Left ventricle myocardium inferior (tissue), 1 donor: Measurements from ENCODE around the gene LAMTOR1. TPM values are rescaled to one million over a fixed set of nuclear protein-coding genes. Genes with fewer than 3 reads are reported as not detected.

ENCODE experiments used
- DNase-seq: peaks from one replicate; pipeline ENCODE4 v3.0.0-alpha.2; 2020
- H3K27ac ChIP-seq: fragments of 200-600 bp; replicated peaks from 2 replicates; pipeline ENCODE4 v1.8.0; 2021
- H3K27me3 ChIP-seq: fragments of 200-600 bp; 2 replicates; pipeline ENCODE4 v1.8.0; 2021; ENCODE audit warnings: low read depth
- H3K36me3 ChIP-seq: fragments of 200-600 bp; 2 replicates; pipeline ENCODE4 v1.8.0; 2021
- H3K4me1 ChIP-seq: fragments of 200-600 bp; 2 replicates; pipeline ENCODE4 v1.8.0; 2021
- H3K4me3 ChIP-seq: fragments of 200-600 bp; 2 replicates; pipeline ENCODE4 v1.8.0; 2021; ENCODE audit warnings: mild to moderate bottlenecking, moderate library complexity
- H3K9me3 ChIP-seq: fragments of 200-600 bp; replicated peaks from 2 replicates; pipeline ENCODE4 v1.8.0; 2021
- CTCF ChIP-seq: fragments of 200-600 bp; IDR thresholded peaks from 2 replicates; pipeline ENCODE4 v1.8.0; 2021; ENCODE audit warnings: antibody characterized with exemption, mild to moderate bottlenecking, borderline replicate concordance
- intact Hi-C: fragments of 100-400 bp; cut with micrococcal nuclease; formaldehyde crosslinking; loops from one replicate; pipeline ENCODE4 v1.11.0; 2022
- total RNA-seq: library from RNA; stranded (reverse); fragmentation: NEBNext Ultra II Directional; extraction: Animal tissue kit (Norgen Biotek cat#: 25700); gene quantifications from one replicate; pipeline ENCODE4 v1.2.1, GENCODE V29; 2021
- donor health status: DM: no; HTN: yes; CAD: no; lungs with severe emphysema.

Gene LAMTOR1
- total RNA-seq, 1 donor from 2014 or later: 82.0 TPM

DNA sequence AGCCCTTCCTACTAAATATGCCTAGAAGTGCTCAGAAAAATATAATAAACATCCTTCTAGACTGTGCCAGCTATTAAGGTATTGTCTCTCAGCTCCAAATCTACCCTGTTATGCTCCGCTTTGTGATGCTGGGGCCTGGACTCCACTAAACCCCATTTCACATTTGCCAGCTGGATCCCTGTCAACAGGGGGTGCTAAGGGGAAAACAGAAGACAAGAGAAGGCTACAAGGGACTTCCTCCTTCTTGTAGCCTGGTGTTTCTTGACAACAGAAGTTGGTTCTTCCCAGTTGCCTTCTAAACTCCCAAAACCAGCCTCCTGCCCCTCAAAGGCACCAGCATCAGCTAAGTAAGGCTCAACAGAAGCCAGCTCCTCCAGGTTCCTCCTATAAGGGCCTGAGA lies 28.0 kb downstream of the LAMTOR1 start:
- Histone ChIP-seq H3K9me3 (no peaks in the 10 kb centered on the region), H3K27ac (no peak overlapping the region), H3K4me1 (peaks cover 32% of the 10 kb centered on the region), H3K36me3 (peaks cover 7% of the 10 kb centered on the region), H3K27me3 (no peaks in the 10 kb centered on the region), H3K4me3 (no peak overlapping the region)
- TF ChIP-seq CTCF: no peak
- DNase-seq: no peak
- intact Hi-C loops: no loop called here

DNA sequence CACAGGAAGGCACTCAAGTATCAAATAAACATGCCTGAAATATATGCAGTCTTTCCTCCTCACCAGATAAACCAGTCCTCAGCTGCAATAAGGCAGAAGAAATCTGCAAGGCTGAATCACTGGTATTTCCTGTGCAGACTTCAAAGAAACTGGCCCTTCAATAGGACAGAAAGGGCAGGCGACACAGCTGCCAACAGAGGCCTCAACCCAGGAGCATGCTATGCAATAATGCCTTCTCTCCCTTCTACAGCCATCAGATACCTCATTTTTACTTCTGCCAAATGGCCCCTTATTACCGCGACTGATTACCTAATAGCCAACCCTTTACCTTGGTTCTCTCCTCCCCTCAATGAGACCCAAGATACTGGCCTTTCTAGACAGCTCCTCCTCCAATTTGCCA lies 30.7 kb downstream of the LAMTOR1 start:
- no peak for DNase-seq
- TF ChIP-seq CTCF: no peak
- Histone ChIP-seq H3K4me3 (no peak overlapping the region), H3K9me3 (no peaks in the 10 kb centered on the region), H3K36me3 (peaks cover 7% of the 10 kb centered on the region), H3K4me1 (peaks cover 44% of the 10 kb centered on the region), H3K27me3 (no peaks in the 10 kb centered on the region), H3K27ac (no peak overlapping the region)
- intact Hi-C loops: no loop called here

DNA sequence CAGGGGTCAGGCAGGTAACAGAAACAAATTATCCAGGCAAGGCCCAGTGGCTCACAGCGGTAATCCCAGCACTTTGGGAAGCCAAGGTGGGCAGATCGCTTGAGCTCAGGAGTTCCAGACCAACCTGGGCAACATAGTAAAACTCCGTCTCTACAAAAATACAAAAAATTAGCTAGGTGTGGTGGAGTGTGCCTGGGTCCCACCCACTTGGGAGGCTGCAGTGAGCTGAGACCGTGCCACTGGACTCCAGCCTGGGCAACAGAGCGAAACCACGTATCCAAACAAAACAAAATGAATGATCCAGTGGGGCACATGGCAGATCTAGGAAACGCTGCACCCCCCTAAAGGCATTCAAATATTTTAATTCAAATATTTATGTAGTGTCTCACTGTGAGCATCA lies 32.6 kb downstream of the LAMTOR1 start:
- peaks cover 55% of the 10 kb centered on the region for H3K4me1 ChIP-seq
- H3K36me3 ChIP-seq: no peaks in the 10 kb centered on the region
- peak overlapping the region; percentile 76 for H3K27ac ChIP-seq
- intact Hi-C loops: no loop called here
- TF ChIP-seq CTCF: no peak
- H3K27me3 ChIP-seq: no peaks in the 10 kb centered on the region
- H3K4me3 ChIP-seq: no peak overlapping the region
- H3K9me3 ChIP-seq: no peaks in the 10 kb centered on the region
- no peak for DNase-seq

DNA sequence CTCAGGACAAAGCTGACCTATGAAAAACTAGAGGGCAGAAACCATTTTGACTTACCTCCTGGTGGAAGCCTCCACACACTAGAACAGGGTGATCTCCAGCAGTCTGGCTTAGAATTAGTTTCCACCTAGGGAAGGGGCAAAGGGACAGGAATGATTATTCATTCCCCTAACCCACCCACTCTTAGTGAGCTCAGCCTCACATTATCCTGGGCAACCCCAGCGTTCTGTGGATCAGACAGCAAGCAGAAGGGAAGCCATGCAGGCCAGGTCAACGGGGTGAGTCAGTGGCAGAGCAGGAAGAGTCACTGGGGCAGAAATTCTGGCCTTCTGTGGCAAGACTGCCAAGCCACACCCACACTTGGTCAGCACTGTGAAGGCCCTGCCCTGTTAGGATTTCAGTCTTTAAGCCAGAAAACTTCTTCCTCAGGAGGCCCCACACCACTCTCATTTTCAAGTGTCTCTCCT lies 33.3 kb downstream of the LAMTOR1 start:
- intact Hi-C loops: no loop called here

GRCh38 chr11:72069200-72069599 lies 33.9 kb downstream of the LAMTOR1 start:
- TF ChIP-seq CTCF: no peak
- H3K9me3 ChIP-seq: no peaks in the 10 kb centered on the region
- peaks cover 55% of the 10 kb centered on the region for H3K4me1 ChIP-seq
- intact Hi-C loops: no loop called here
- DNase-seq: no peak
- H3K27me3 ChIP-seq: no peaks in the 10 kb centered on the region
- no peaks in the 10 kb centered on the region for H3K36me3 ChIP-seq
- H3K4me3 ChIP-seq: peak overlapping the region; percentile 24
- H3K27ac ChIP-seq: peak overlapping the region; percentile 76

More for the DNA sequence above, 33.3 kb downstream of the LAMTOR1 start:
- Histone ChIP-seq H3K36me3 (no peaks in the 10 kb centered on the region), H3K27ac (peak overlapping the region; percentile 76), H3K4me3 (peak overlapping the region; percentile 24), H3K9me3 (no peaks in the 10 kb centered on the region), H3K27me3 (no peaks in the 10 kb centered on the region), H3K4me1 (peaks cover 55% of the 10 kb centered on the region)
- peak; percentile 79 for DNase-seq
- TF ChIP-seq CTCF: no peak

GRCh38 chr11:72067676-72068075 lies 35.4 kb downstream of the LAMTOR1 start:
- no peak overlapping the region for H3K4me3 ChIP-seq
- H3K4me1 ChIP-seq: peaks cover 55% of the 10 kb centered on the region
- no peaks in the 10 kb centered on the region for H3K36me3 ChIP-seq
- H3K27me3 ChIP-seq: no peaks in the 10 kb centered on the region
- no peak for TF ChIP-seq CTCF
- H3K27ac ChIP-seq: peak overlapping the region; percentile 29
- intact Hi-C loops: no loop called here
- no peak for DNase-seq
- no peaks in the 10 kb centered on the region for H3K9me3 ChIP-seq
